H1 (cell line): Measurements from ENCODE around the gene ZAP70. TPM values are rescaled to one million over a fixed set of nuclear protein-coding genes. Genes with fewer than 3 reads are reported as not detected.

Experiments used
- CTCF ChIA-PET: fragments of 300-600 bp; sonication (Branson Sonifier 250); formaldehyde crosslinking; loops from one replicate; lab custom pipeline; 2021; ENCODE audit not compliant: partially characterized antibody; lab: Charles Lee
- POLR2A ChIA-PET: fragments of 300-600 bp; sonication (Branson Sonifier 250); formaldehyde crosslinking; loops from one replicate; lab custom pipeline; 2021; ENCODE audit warnings: inconsistent platforms; ENCODE audit not compliant: partially characterized antibody; lab: Charles Lee
- DNase-seq, 2 experiments: peaks; one replicate each; pipeline versions ENCODE4 v3.0.0 to v3.0.0-alpha.2; 2010 to 2022; ENCODE audit warnings: low spot score in 2 of 2, low read depth in 1 of 2, mixed read lengths in 1 of 2
- FAIRE-seq: peaks from 2 replicates; lab custom pipeline; 2011; peaks lifted over from hg19 to GRCh38; lab: Jason Lieb, UNC
- H2AFZ ChIP-seq: 2 replicates; pipeline ENCODE4 v1.8.1; 2012; ENCODE audit warnings: low read length, inconsistent platforms
- H2AK5ac ChIP-seq: 2 replicates; pipeline ENCODE4 v1.6.1; 2013; ENCODE audit warnings: low read depth, low read length
- H2BK120ac ChIP-seq: replicated peaks from 2 replicates; pipeline ENCODE3; 2013; ENCODE audit warnings: low read depth, low read length, inconsistent platforms
- H2BK12ac ChIP-seq: 2 replicates; pipeline ENCODE4 v1.6.1; 2013; ENCODE audit warnings: low read depth, low read length
- H2BK15ac ChIP-seq: 2 replicates; pipeline ENCODE4 v1.6.1; 2013; ENCODE audit warnings: low read length
- H2BK20ac ChIP-seq: 2 replicates; pipeline ENCODE4 v1.6.1; 2013; ENCODE audit warnings: low read length
- H2BK5ac ChIP-seq: 2 replicates; pipeline ENCODE4 v1.6.1; 2013; ENCODE audit warnings: low read depth, low read length
- H3K14ac ChIP-seq: 2 replicates; pipeline ENCODE4 v1.6.1; 2013; ENCODE audit warnings: inconsistent platforms; ENCODE audit not compliant: insufficient read length
- H3K18ac ChIP-seq: 2 replicates; pipeline ENCODE4 v1.6.1; 2013; ENCODE audit warnings: low read length; ENCODE audit errors: extremely low read depth
- H3K23ac ChIP-seq: 2 replicates; pipeline ENCODE4 v1.6.1; 2013; ENCODE audit warnings: inconsistent platforms; ENCODE audit not compliant: insufficient read length
- H3K23me2 ChIP-seq: 2 replicates; pipeline ENCODE4 v1.6.1; 2013; ENCODE audit warnings: low read depth, low read length
- H3K27ac ChIP-seq: 2 replicates; pipeline ENCODE4 v1.6.1; 2011; ENCODE audit warnings: low read depth, low read length, inconsistent platforms
- H3K27me3 ChIP-seq, 4 experiments: replicated peaks in 1 of 4; 1 replicate in 1 of 4; 2 replicates in 3 of 4; pipeline versions ENCODE4 v1.6.1 to v1.8.1; 2011 to 2013; ENCODE audit warnings: low read length in 3 of 4, mild to moderate bottlenecking in 3 of 4, inconsistent platforms in 2 of 4, mixed read lengths in 2 of 4, moderate library complexity in 1 of 4; ENCODE audit not compliant: control insufficient read depth in 3 of 4, insufficient read depth in 3 of 4; ENCODE audit errors: extremely low read depth in 1 of 4
- H3K36me3 ChIP-seq, 4 experiments: 2 replicates each; pipeline versions ENCODE4 v1.6.1 to v1.8.1; 2011 to 2013; ENCODE audit warnings: mild to moderate bottlenecking in 4 of 4, low read length in 3 of 4, moderate library complexity in 2 of 4, control low read depth in 1 of 4, inconsistent platforms in 1 of 4; ENCODE audit not compliant: insufficient read depth in 4 of 4, control insufficient read depth in 2 of 4
- H3K4ac ChIP-seq: replicated peaks from 2 replicates; pipeline ENCODE3; 2013; ENCODE audit warnings: low read length, low read depth, mixed read lengths, inconsistent platforms; ENCODE audit not compliant: insufficient read length
- H3K4me1 ChIP-seq, 4 experiments: replicated peaks in 1 of 4; 1 replicate in 1 of 4; 2 replicates in 3 of 4; pipeline versions ENCODE4 v1.6.1 to v1.8.1; 2011 to 2013; ENCODE audit warnings: low read length in 3 of 4, inconsistent platforms in 2 of 4, mixed read lengths in 1 of 4; ENCODE audit not compliant: insufficient read depth in 4 of 4, control insufficient read depth in 3 of 4
- H3K4me2 ChIP-seq, 2 experiments: 2 replicates each; pipeline versions ENCODE4 v1.6.1 to v1.8.1; 2011 to 2013; ENCODE audit warnings: low read depth in 2 of 2, low read length in 2 of 2, control low read depth in 1 of 2, inconsistent platforms in 1 of 2, mild to moderate bottlenecking in 1 of 2; ENCODE audit not compliant: insufficient read depth in 1 of 2
- H3K4me3 ChIP-seq, 4 experiments: fragments of 200-600, 300-600 bp in 1 of 4; sonication (generic), shearing (Covaris generic), sonication (Bioruptor Twin) in 1 of 4; 2 replicates each; pipeline versions ENCODE4 v1.5.1 to v1.8.1; 2011 to 2016; ENCODE audit warnings: low read length in 4 of 4, low read depth in 3 of 4, control low read depth in 2 of 4, inconsistent platforms in 2 of 4, mild to moderate bottlenecking in 2 of 4, mixed read lengths in 1 of 4, moderate library complexity in 1 of 4; ENCODE audit not compliant: insufficient read depth in 2 of 4; ENCODE audit errors: extremely low read depth in 1 of 4
- H3K56ac ChIP-seq: replicated peaks from 2 replicates; pipeline ENCODE3; 2013; ENCODE audit warnings: low read depth, mild to moderate bottlenecking, mixed read lengths, low read length, inconsistent platforms; ENCODE audit not compliant: insufficient read length
- H3K79me1 ChIP-seq: 2 replicates; pipeline ENCODE4 v1.6.1; 2013; ENCODE audit warnings: low read depth, low read length, control low read depth
- H3K79me2 ChIP-seq, 2 experiments: 2 replicates each; pipeline versions ENCODE4 v1.6.1 to v1.8.1; 2012 to 2013; ENCODE audit warnings: low read length in 2 of 2, mild to moderate bottlenecking in 2 of 2, inconsistent platforms in 1 of 2; ENCODE audit not compliant: insufficient read depth in 2 of 2, control insufficient read depth in 1 of 2
- H3K9ac ChIP-seq, 4 experiments: replicated peaks in 1 of 4; 1 replicate in 1 of 4; 2 replicates in 3 of 4; pipeline versions ENCODE4 v1.6.1 to v1.8.1; 2011 to 2013; ENCODE audit warnings: low read depth in 3 of 4, low read length in 3 of 4, control low read depth in 2 of 4, mild to moderate bottlenecking in 2 of 4, moderate library complexity in 2 of 4, inconsistent platforms in 1 of 4; ENCODE audit errors: extremely low read depth in 1 of 4
- H3K9me3 ChIP-seq, 2 experiments: 2 replicates each; pipeline versions ENCODE4 v1.6.1 to v1.8.1; 2012 to 2013; ENCODE audit warnings: mild to moderate bottlenecking in 2 of 2, moderate library complexity in 2 of 2, control low read depth in 1 of 2, inconsistent platforms in 1 of 2, low read depth in 1 of 2, low read length in 1 of 2, mixed read lengths in 1 of 2; ENCODE audit not compliant: insufficient read depth in 2 of 2
- H4K20me1 ChIP-seq, 2 experiments: replicated peaks in 1 of 2; 2 replicates each; pipeline versions ENCODE3 to v1.8.1; 2011 to 2013; ENCODE audit warnings: inconsistent platforms in 2 of 2, low read length in 2 of 2, mild to moderate bottlenecking in 1 of 2; ENCODE audit not compliant: insufficient read depth in 2 of 2, control insufficient read depth in 1 of 2
- H4K5ac ChIP-seq: 2 replicates; pipeline ENCODE4 v1.6.1; 2013; ENCODE audit warnings: low read length, low read depth, mixed read lengths, inconsistent platforms; ENCODE audit not compliant: insufficient read length
- H4K8ac ChIP-seq: 2 replicates; pipeline ENCODE4 v1.8.0; 2013; ENCODE audit warnings: mild to moderate bottlenecking, moderate library complexity, low read length, inconsistent platforms; ENCODE audit not compliant: insufficient read depth; ENCODE audit errors: extremely low read depth
- H4K91ac ChIP-seq: replicated peaks from 2 replicates; pipeline ENCODE3; 2013; ENCODE audit warnings: low read length, mixed read lengths, inconsistent platforms; ENCODE audit not compliant: insufficient read length
- GABPA ChIP-seq: IDR thresholded peaks from 2 replicates; pipeline ENCODE4 v1.6.1; 2011; ENCODE audit warnings: mild to moderate bottlenecking, low read length, moderate library complexity, borderline replicate concordance; ENCODE audit not compliant: insufficient read depth
- GTF2F1 ChIP-seq: IDR thresholded peaks from 2 replicates; pipeline ENCODE4 v1.6.1; 2012; ENCODE audit warnings: low read depth, low read length, improper control_type of control experiment, borderline replicate concordance
- JUND ChIP-seq: IDR thresholded peaks from 2 replicates; pipeline ENCODE4 v1.6.1; 2011; ENCODE audit warnings: mild to moderate bottlenecking, improper control_type of control experiment, low read length
- KDM4A ChIP-seq: IDR thresholded peaks from one replicate; pipeline ENCODE4 v1.7.1; 2012; ENCODE audit warnings: low read depth, mild to moderate bottlenecking, moderate library complexity, low read length, inconsistent platforms; ENCODE audit not compliant: severe bottlenecking
- KDM5A ChIP-seq: fragments of 200-600 bp; IDR thresholded peaks from 2 replicates; pipeline ENCODE4 v1.7.1; 2012; ENCODE audit warnings: mild to moderate bottlenecking, low read length, inconsistent platforms, mixed read lengths
- MAFK ChIP-seq: IDR thresholded peaks from 2 replicates; pipeline ENCODE4 v1.6.1; 2012; ENCODE audit warnings: low read depth, mild to moderate bottlenecking, improper control_type of control experiment, low read length
- MAX ChIP-seq: IDR thresholded peaks from 2 replicates; pipeline ENCODE4 v1.6.1; 2012; ENCODE audit warnings: inconsistent platforms
- NANOG ChIP-seq: IDR thresholded peaks from 2 replicates; pipeline ENCODE4 v1.6.1; 2011; ENCODE audit warnings: low read length, low read depth, mild to moderate bottlenecking, inconsistent platforms; ENCODE audit not compliant: insufficient read depth, poor library complexity, severe bottlenecking
- SAP30 ChIP-seq: fragments of 300-600 bp; sonication (generic); IDR thresholded peaks from 2 replicates; pipeline ENCODE4 v1.7.1; 2012; ENCODE audit warnings: low read length, moderate library complexity, mild to moderate bottlenecking, inconsistent platforms; ENCODE audit not compliant: insufficient read depth, insufficient replicate concordance
- SIX5 ChIP-seq: IDR thresholded peaks from 2 replicates; pipeline ENCODE4 v1.6.1; 2011; ENCODE audit warnings: mild to moderate bottlenecking, low read depth, low read length
- SRF ChIP-seq: IDR thresholded peaks from 2 replicates; pipeline ENCODE4 v1.6.1; 2011; ENCODE audit warnings: mild to moderate bottlenecking, low read depth, low read length, moderate library complexity
- TCF12 ChIP-seq: IDR thresholded peaks from 2 replicates; pipeline ENCODE4 v1.6.1; 2011; ENCODE audit warnings: low read depth, mild to moderate bottlenecking, low read length
- USF2 ChIP-seq: IDR thresholded peaks from 2 replicates; pipeline ENCODE4 v1.6.1; 2011; ENCODE audit warnings: low read length, improper control_type of control experiment
- WGBS, 2 experiments: shearing (Covaris generic) in 1 of 2; methylation state at CpG; one replicate each; pipeline versions ENCODE4 v1.1.6 to v1.1.7; 2013 to 2015; ENCODE audit warnings: low lambda C conversion rate in 2 of 2, mixed read lengths in 2 of 2, inconsistent platforms in 1 of 2, low coverage in 1 of 2, missing lambda C conversion rate in 1 of 2; ENCODE audit not compliant: insufficient replicate concordance in 2 of 2, insufficient coverage in 1 of 2, insufficient read length in 1 of 2; ENCODE audit errors: extremely low coverage in 1 of 2, missing lambda C conversion rate in 1 of 2; 5-methylcytosine and 5-hydroxymethylcytosine counted together
- polyA plus RNA-seq, 7 experiments: library from polyadenylated mRNA; depleted of rRNA in 3 of 7; stranded (reverse) in 5 of 7; unstranded in 2 of 7; fragments of >200 nt in 5 of 7; fragments of 200-250 nt in 2 of 7; gene quantifications; 1 replicate in 5 of 7; 2 replicates in 1 of 7; 4 replicates in 1 of 7; pipeline versions ENCODE4 v1.2.1 to v1.2.3, GENCODE V29; 2011 to 2013; ENCODE audit warnings: missing spikeins in 2 of 7, mixed read lengths in 2 of 7
- total RNA-seq: library from RNA; stranded (reverse); fragmentation: NEBNext Ultra II Directional; extraction: Animal tissue kit (Norgen Biotek cat#: 25700); gene quantifications from 2 replicates; pipeline ENCODE4 v1.2.1, GENCODE V29; 2021

Gene ZAP70
- total and polyA plus RNA-seq, 2 of the 8 experiments (the other 6 are each of a cell fraction or from before 2014, with no cell fraction given) = 0.15 TPM; not detected in 1

GRCh38 chr2:97670471-97670870, 42.9 kb upstream of the ZAP70 start:
- Histone ChIP-seq H2BK15ac (no peak overlapping the region), H4K8ac (no peak overlapping the region), H3K9me3 (no peaks in the 10 kb centered on the region), H2AFZ (no peak overlapping the region), H3K27me3 (no peaks in the 10 kb centered on the region), H2BK5ac (no peak overlapping the region), H3K4ac (no peak overlapping the region), H3K36me3 (no peaks in the 10 kb centered on the region), H3K79me1 (no peaks in the 10 kb centered on the region), H3K9ac (no peak overlapping the region), H3K4me2 (no peak overlapping the region), H3K79me2 (no peaks in the 10 kb centered on the region), H3K18ac (no peak overlapping the region), H2BK120ac (no peak overlapping the region), H3K23me2 (no peaks in the 10 kb centered on the region), H3K27ac (no peak overlapping the region), H4K91ac (no peak overlapping the region), H2BK12ac (no peak overlapping the region), H3K4me3 (no peak overlapping the region), H3K56ac (no peak overlapping the region), H2BK20ac (no peak overlapping the region), H3K14ac (no peak overlapping the region), H2AK5ac (no peak overlapping the region), H3K4me1 (0 out of 7 replicates have a peak, but pooled peaks cover 0 to under 1% (median 0%) of the 10 kb centered on the region in 4 experiments), H4K20me1 (no peaks in the 10 kb centered on the region), H3K23ac (no peak overlapping the region), H4K5ac (no peak overlapping the region)
- DNase-seq (no peak), FAIRE-seq (no peak)
- ChIA-PET POLR2A (interaction anchor here (0.7 to 1.4 kb wide), 2 partner anchors 10 to 25 kb away, joined by 3 read pairs; partner anchors contain the start of gene COX5B), CTCF (interaction anchor here (0.7 to 2.3 kb wide), 6 partner anchors 11 to 39 kb away, joined by 3 to 9 read pairs (median 5); no protein-coding TSS in a partner anchor)
- WGBS, 2 experiments = 88% methylated on average over 1 of the region's 1 CpG; no CpG with 5 or more reads in 1 of the 2 experiments
- no peak for TF ChIP-seq SAP30
- TF ChIP-seq MAFK = no peak
- no peak for TF ChIP-seq KDM4A
- TF ChIP-seq GTF2F1 = no peak
- no peak for TF ChIP-seq NANOG
- no peak for TF ChIP-seq SRF
- no peak for TF ChIP-seq JUND
- TF ChIP-seq SIX5 = no peak
- no peak for TF ChIP-seq USF2
- TF ChIP-seq GABPA = no peak
- no peak for TF ChIP-seq KDM5A
- TF ChIP-seq TCF12 = no peak
- no peak for TF ChIP-seq MAX
